H1 (cell line): Measurements from ENCODE around the gene COL16A1. TPM values are rescaled to one million over a fixed set of nuclear protein-coding genes. Genes with fewer than 3 reads are reported as not detected.

Source experiments
- ATF2 ChIP-seq: IDR thresholded peaks from 2 replicates; pipeline ENCODE4 v1.6.1; 2012; ENCODE audit warnings: low read length, inconsistent platforms
- ATF3 ChIP-seq: IDR thresholded peaks from 2 replicates; pipeline ENCODE4 v1.6.1; 2011; ENCODE audit warnings: low read depth, mild to moderate bottlenecking, low read length; ENCODE audit not compliant: insufficient read depth
- BACH1 ChIP-seq: IDR thresholded peaks from 2 replicates; pipeline ENCODE4 v1.6.1; 2012; ENCODE audit warnings: low read length, improper control_type of control experiment
- CBX8 ChIP-seq: fragments of 300-800, 300-1000 bp; sonication (generic); IDR thresholded peaks from 2 replicates; pipeline ENCODE4 v1.7.1; 2016; ENCODE audit warnings: low read depth, low read length, borderline replicate concordance
- CEBPB ChIP-seq: IDR thresholded peaks from 2 replicates; pipeline ENCODE4 v1.6.1; 2012; ENCODE audit warnings: low read depth, low read length
- CREB1 ChIP-seq: IDR thresholded peaks from 2 replicates; pipeline ENCODE4 v1.6.1; 2012; ENCODE audit warnings: inconsistent platforms
- GTF2F1 ChIP-seq: IDR thresholded peaks from 2 replicates; pipeline ENCODE4 v1.6.1; 2012; ENCODE audit warnings: low read depth, low read length, improper control_type of control experiment, borderline replicate concordance
- HDAC6 ChIP-seq: IDR thresholded peaks from one replicate; pipeline ENCODE4 v1.7.1; 2012; ENCODE audit warnings: low read depth, mild to moderate bottlenecking, inconsistent platforms, low read length, moderate library complexity
- JUN ChIP-seq: IDR thresholded peaks from 2 replicates; pipeline ENCODE4 v1.6.1; 2011; ENCODE audit warnings: low read depth, mild to moderate bottlenecking, improper control_type of control experiment, low read length
- KDM1A ChIP-seq: fragments of 200-600, 300-600 bp; sonication (generic); IDR thresholded peaks from 2 replicates; pipeline ENCODE4 v1.7.1; 2016; ENCODE audit warnings: mild to moderate bottlenecking, low read length, borderline replicate concordance
- MAFK ChIP-seq: IDR thresholded peaks from 2 replicates; pipeline ENCODE4 v1.6.1; 2012; ENCODE audit warnings: low read depth, mild to moderate bottlenecking, improper control_type of control experiment, low read length
- MAX ChIP-seq: IDR thresholded peaks from 2 replicates; pipeline ENCODE4 v1.6.1; 2012; ENCODE audit warnings: inconsistent platforms
- NRF1 ChIP-seq: IDR thresholded peaks from 2 replicates; pipeline ENCODE4 v1.6.1; 2011; ENCODE audit warnings: mild to moderate bottlenecking, low read depth, low read length, improper control_type of control experiment
- RBBP5 ChIP-seq: IDR thresholded peaks from 2 replicates; pipeline ENCODE4 v1.7.1; 2012; ENCODE audit warnings: low read depth, mild to moderate bottlenecking, inconsistent platforms, low read length, moderate library complexity, borderline replicate concordance
- RFX5 ChIP-seq: IDR thresholded peaks from 2 replicates; pipeline ENCODE4 v1.6.1; 2011; ENCODE audit warnings: low read depth, low read length, improper control_type of control experiment, borderline replicate concordance
- SIX5 ChIP-seq: IDR thresholded peaks from 2 replicates; pipeline ENCODE4 v1.6.1; 2011; ENCODE audit warnings: mild to moderate bottlenecking, low read depth, low read length
- SP2 ChIP-seq: IDR thresholded peaks from 2 replicates; pipeline ENCODE4 v1.6.1; 2012; ENCODE audit warnings: mild to moderate bottlenecking, low read length, inconsistent platforms
- SUZ12 ChIP-seq: fragments of 200-600 bp; sonication (generic); IDR thresholded peaks from 2 replicates; pipeline ENCODE4 v1.6.1; 2012; ENCODE audit warnings: mild to moderate bottlenecking, inconsistent platforms, low read length, moderate library complexity, mixed read lengths
- TAF1 ChIP-seq: IDR thresholded peaks from 2 replicates; pipeline ENCODE4 v1.6.1; 2011; ENCODE audit warnings: mild to moderate bottlenecking, low read depth, low read length
- TEAD4 ChIP-seq: IDR thresholded peaks from 2 replicates; pipeline ENCODE4 v1.6.1; 2012; ENCODE audit warnings: low read depth, low read length, inconsistent platforms, mixed read lengths
- USF2 ChIP-seq: IDR thresholded peaks from 2 replicates; pipeline ENCODE4 v1.6.1; 2011; ENCODE audit warnings: low read length, improper control_type of control experiment
- ZNF274 ChIP-seq: IDR thresholded peaks from 2 replicates; pipeline ENCODE4 v1.7.0; 2012; ENCODE audit warnings: low read length, borderline replicate concordance; ENCODE audit errors: extremely low read depth
- polyA plus RNA-seq, 7 experiments: library from polyadenylated mRNA; depleted of rRNA in 3 of 7; stranded (reverse) in 5 of 7; unstranded in 2 of 7; fragments of >200 nt in 5 of 7; fragments of 200-250 nt in 2 of 7; gene quantifications; 1 replicate in 5 of 7; 2 replicates in 1 of 7; 4 replicates in 1 of 7; pipeline versions ENCODE4 v1.2.1 to v1.2.3, GENCODE V29; 2011 to 2013; ENCODE audit warnings: missing spikeins in 2 of 7, mixed read lengths in 2 of 7
- total RNA-seq: library from RNA; stranded (reverse); fragmentation: NEBNext Ultra II Directional; extraction: Animal tissue kit (Norgen Biotek cat#: 25700); gene quantifications from 2 replicates; pipeline ENCODE4 v1.2.1, GENCODE V29; 2021

Gene COL16A1
- total and polyA plus RNA-seq, 2 of the 8 experiments (the other 6 are each of a cell fraction or from before 2014, with no cell fraction given): 2.0 to 10.5 TPM

- TF ChIP-seq MAX (no peak; the same call in none of the 2 replicates), NRF1 (no peak), TEAD4 (no peak), GTF2F1 (no peak), KDM1A (no peak), CEBPB (no peak), HDAC6 (no peak), SUZ12 (no peak), TAF1 (no peak), BACH1 (peak; percentile 72; the same call in 1 of the 2 replicates), CBX8 (no peak), RFX5 (no peak), SIX5 (no peak), CREB1 (peak; percentile 15; the same call in 1 of the 2 replicates), ATF2 (no peak), ATF3 (no peak), ZNF274 (no peak), MAFK (no peak), JUN (no peak), USF2 (no peak), RBBP5 (no peak), SP2 (no peak)
Observed at GRCh38 chr1:31715087-31715872, 11.5 kb upstream of the COL16A1 start (continued).
